NCI-H748 (cell line): ENCODE measurements around the gene HSF5.

Experiments
- DNase-seq: peaks from one replicate; lab custom pipeline; 2025; ENCODE audit not compliant: unreplicated experiment; lab: John Stamatoyannopoulos, UW

HSF5 gene, protein sequence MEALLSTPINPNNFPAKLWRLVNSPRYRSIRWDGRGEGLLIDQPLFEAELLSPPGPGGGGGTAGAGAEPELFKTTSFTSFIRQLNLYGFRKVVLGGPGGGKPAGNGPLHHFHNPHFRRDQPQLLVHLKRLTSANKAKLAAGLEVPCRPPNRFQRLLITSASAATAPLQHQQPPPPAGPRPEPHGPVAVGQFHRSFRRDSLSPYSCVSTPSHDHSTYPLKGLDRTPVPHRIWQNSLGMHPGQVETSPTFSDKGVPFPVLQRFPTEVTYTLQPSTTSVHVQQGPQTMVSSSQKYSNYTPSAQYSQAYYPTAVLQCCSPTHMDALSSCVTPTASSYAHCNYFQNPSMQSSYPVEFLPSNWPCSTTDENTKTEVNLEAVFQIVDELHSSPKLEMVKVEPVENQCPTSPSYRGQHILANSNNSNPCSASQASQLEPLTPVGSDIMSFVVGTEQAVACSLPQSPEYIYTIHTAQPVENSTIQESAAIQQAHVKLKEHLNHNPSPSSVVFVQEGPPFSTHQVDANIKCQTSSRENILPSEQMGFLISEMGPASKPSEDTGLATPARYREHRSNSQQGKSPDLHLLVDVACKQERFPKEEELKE

DNA sequence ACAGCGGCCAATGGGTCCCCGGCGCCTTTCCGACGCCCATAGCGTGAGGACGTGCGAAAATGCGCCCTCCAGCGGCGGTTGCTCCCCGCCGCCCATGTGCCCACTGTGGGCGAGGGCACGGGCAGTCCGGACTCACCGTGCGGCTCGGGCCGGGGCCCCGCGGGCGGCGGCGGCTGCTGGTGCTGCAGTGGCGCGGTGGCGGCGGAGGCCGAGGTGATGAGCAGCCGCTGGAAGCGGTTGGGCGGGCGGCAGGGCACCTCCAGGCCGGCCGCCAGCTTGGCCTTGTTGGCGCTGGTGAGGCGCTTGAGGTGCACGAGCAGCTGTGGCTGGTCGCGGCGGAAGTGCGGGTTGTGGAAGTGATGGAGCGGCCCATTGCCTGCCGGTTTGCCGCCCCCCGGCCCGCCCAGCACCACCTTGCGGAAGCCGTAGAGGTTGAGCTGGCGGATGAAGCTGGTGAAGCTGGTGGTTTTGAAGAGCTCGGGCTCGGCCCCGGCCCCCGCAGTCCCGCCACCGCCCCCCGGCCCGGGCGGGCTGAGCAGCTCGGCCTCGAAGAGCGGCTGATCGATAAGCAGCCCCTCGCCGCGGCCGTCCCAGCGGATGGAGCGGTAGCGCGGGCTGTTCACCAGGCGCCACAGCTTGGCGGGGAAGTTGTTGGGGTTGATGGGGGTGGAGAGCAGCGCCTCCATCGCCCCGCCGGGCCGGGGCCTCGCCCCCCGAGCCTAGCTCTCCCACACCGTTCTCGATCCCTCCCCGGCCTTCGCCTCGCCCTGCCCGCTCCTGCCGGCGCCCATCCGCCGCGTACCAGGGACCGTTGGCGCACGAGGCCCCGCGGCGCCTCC lies at the start of gene HSF5:
Gene HSF5, minus strand, starts transcription at position 820 of the 839 bp plus-strand sequence. Its CDS starts 134 bp downstream, at position 686.
- no peak for DNase-seq

- DNase-seq: no peak
These were observed 49.1 kb upstream of the HSF5 start for GRCh38 chr17:58537266-58537665.

DNA sequence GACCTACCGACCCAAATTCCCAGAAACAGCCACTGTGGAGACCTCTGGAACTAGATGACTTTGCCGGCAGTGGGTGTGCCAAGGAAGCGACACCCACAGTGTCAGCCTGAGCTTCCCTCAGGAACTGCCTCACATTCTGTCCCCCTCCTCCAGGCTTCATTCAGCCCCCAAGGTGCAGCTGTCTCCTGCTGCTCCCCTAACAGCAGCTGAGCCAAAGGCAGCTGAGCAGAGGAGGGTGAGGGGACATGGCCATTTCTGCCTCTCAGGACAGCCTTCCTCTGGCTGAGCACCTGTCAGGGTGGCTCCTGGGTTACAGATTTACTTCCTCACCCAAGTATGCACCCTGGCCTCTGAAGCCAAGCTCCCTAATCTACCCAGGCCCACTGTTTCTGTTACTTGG lies 48.3 kb upstream of the HSF5 start:
- DNase-seq: no peak

- DNase-seq: no peak
These were observed 47.2 kb upstream of the HSF5 start for GRCh38 chr17:58535431-58535830.

- DNase-seq: no peak
These were observed 46.8 kb upstream of the HSF5 start for GRCh38 chr17:58534901-58535421.

GRCh38 chr17:58534331-58534730 lies 46.1 kb upstream of the HSF5 start:
- no peak for DNase-seq

DNA sequence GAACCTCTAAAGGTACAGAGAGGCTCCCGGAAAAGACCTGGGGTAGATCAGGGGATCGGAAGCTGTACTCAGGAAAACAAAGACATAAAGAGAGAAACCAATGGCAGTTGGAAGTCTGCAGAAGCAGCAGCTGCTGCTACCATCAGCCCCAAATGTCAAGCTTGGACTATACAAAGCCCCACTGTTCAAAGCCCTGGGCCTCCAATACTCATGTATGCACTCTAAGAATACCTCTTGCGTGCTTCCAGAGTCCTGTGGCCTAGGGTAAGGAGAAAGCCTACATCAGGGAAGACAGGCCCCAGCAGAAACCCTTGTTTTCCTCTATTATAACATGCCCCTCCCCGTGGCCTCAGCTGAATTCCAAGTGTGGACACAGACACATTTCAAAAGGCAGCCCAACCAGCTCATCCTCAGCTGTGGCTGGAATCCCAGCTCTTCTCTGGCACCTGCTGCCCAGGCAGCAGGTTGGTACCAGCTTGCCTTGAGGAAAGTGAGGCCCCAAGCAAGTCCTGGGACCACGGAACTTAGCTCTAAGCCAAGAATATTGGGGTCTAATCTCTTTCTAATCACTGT lies 45.5 kb upstream of the HSF5 start:
- DNase-seq: no peak

- no peak for DNase-seq
These were observed 44.3 kb upstream of the HSF5 start for GRCh38 chr17:58532555-58532951.

DNA sequence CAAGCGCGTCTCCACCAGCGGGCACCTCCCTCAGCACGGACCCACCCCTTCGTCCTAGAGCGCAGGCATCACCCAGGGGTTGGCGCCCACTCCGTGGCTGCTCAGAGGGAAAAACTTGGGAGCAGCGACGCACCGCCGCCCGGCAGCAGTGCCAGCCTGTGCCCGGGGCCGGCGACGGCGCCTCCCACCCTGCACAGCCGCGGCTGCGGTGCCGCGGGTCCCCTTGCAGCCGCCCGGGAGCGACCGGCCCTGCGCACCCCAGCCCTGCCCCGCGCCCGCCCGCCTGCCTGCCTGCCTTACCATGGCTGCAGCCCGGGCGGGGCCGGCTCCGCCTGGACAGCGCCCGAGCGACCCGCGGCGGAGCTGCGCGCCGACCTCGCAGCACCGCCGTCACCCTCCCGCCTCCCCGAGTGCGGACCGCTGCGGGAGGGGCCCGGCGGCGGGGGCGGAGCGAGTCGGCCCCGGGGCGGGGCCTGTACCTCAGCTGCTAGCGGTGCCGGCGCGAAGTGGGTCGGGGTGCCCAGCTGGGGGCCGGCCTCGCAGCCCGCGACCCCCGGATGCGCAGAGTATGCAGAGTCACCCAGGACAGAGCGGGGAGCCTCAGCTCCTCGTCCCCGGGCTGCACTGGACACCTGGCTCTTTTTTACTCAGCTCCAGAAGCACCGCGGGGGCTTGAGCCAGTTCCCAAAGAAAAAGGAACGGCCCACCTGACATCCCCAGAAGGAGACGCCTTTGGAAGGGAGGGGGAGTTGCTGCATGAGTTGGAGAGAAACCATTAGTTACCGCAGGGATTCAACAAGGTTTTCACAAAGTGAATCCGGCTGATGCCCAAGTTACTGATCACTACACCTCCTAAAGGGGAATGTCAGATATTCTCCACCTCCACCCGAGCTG lies 43.7 kb upstream of the HSF5 start:
- peak; percentile 62 for DNase-seq

GRCh38 chr17:58531122-58531521 lies 42.9 kb upstream of the HSF5 start:
- DNase-seq: no peak

DNA sequence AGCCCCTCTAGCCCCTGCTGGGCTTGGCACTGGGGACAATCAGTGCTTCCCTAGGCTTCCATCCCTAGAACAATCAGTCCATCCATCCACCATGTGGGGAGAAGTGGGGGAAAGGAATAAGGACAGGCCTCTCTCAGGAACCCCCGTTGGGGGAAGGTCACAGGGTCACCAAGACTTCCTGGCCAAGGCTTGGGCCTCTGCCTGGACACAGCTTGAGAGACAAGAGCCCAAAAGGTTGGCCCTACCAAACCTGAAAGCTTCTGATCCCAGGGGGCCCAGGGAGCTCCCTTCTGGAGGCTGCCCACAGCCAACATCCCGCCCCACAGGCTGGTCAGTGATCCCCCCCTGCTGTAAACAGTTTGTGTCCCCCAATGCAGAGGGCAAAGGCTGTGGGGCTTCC lies 42.4 kb upstream of the HSF5 start:
- no peak for DNase-seq

GRCh38 chr17:58529275-58529674 lies 41.1 kb upstream of the HSF5 start:
- DNase-seq: no peak

- DNase-seq: no peak
These were observed 40.2 kb upstream of the HSF5 start for GRCh38 chr17:58528443-58528842.

- no peak for DNase-seq
These were observed 39.7 kb upstream of the HSF5 start for GRCh38 chr17:58527949-58528348.

DNA sequence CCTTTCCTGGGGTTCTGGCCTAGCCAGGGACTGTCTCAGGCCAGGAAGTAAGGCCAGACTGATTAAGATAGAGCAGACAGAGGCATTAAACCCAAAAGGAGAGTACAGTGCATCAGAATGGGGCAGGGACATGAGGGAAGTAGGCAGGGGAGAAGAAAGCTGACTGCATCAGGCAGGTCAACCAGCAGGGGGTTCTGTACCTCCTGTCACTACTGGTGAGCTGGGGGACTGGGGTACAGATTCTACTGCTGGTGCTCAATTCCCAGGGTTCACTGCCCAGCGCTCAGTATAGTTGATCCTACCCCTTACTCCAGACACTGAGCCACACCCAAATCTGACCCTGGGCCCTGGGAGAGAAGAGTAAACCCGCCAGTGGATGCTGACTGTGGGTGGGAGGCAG lies 39.1 kb upstream of the HSF5 start:
- DNase-seq: no peak

DNA sequence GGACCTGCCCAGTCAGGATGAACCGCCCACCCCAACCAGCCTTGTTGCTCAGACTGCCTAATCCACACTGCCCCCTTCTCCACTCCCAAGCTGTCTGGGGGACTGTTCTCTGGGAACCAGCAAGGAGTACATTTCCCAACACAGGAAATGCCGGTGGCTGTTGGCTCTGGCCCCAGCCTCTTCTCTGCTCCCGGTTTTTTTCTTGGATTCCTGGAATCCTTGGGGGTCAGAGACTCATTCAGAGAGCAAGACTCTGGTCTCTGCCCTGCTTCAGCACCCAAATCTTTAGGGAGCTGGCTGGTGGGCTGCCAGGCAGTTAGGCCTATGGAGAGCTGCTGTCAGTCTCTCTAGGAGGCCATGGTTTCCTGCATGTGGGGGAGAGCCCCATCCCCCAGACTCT lies 37.0 kb upstream of the HSF5 start:
- DNase-seq: no peak

GRCh38 chr17:58521680-58522079 lies 33.5 kb upstream of the HSF5 start:
- DNase-seq: no peak

- peak; percentile 23 for DNase-seq
These were observed 32.7 kb upstream of the HSF5 start for GRCh38 chr17:58520843-58521430.

- peak; percentile 100 for DNase-seq
These were observed 29.9 kb upstream of the HSF5 start for GRCh38 chr17:58517928-58518609.
